H1 (cell line): Measurements from ENCODE around the gene STAM. TPM values are rescaled to one million over a fixed set of nuclear protein-coding genes. Genes with fewer than 3 reads are reported as not detected.

Experiments used
- CTCF ChIA-PET: fragments of 300-600 bp; sonication (Branson Sonifier 250); formaldehyde crosslinking; loops from one replicate; lab custom pipeline; 2021; ENCODE audit not compliant: partially characterized antibody; lab: Charles Lee
- POLR2A ChIA-PET: fragments of 300-600 bp; sonication (Branson Sonifier 250); formaldehyde crosslinking; loops from one replicate; lab custom pipeline; 2021; ENCODE audit warnings: inconsistent platforms; ENCODE audit not compliant: partially characterized antibody; lab: Charles Lee
- DNase-seq, 2 experiments: peaks; one replicate each; pipeline versions ENCODE4 v3.0.0 to v3.0.0-alpha.2; 2010 to 2022; ENCODE audit warnings: low spot score in 2 of 2, low read depth in 1 of 2, mixed read lengths in 1 of 2
- FAIRE-seq: peaks from 2 replicates; lab custom pipeline; 2011; peaks lifted over from hg19 to GRCh38; lab: Jason Lieb, UNC
- H2AFZ ChIP-seq: 2 replicates; pipeline ENCODE4 v1.8.1; 2012; ENCODE audit warnings: low read length, inconsistent platforms
- H2AK5ac ChIP-seq: 2 replicates; pipeline ENCODE4 v1.6.1; 2013; ENCODE audit warnings: low read depth, low read length
- H2BK120ac ChIP-seq: replicated peaks from 2 replicates; pipeline ENCODE3; 2013; ENCODE audit warnings: low read depth, low read length, inconsistent platforms
- H2BK12ac ChIP-seq: 2 replicates; pipeline ENCODE4 v1.6.1; 2013; ENCODE audit warnings: low read depth, low read length
- H2BK15ac ChIP-seq: 2 replicates; pipeline ENCODE4 v1.6.1; 2013; ENCODE audit warnings: low read length
- H2BK20ac ChIP-seq: 2 replicates; pipeline ENCODE4 v1.6.1; 2013; ENCODE audit warnings: low read length
- H2BK5ac ChIP-seq: 2 replicates; pipeline ENCODE4 v1.6.1; 2013; ENCODE audit warnings: low read depth, low read length
- H3K14ac ChIP-seq: 2 replicates; pipeline ENCODE4 v1.6.1; 2013; ENCODE audit warnings: inconsistent platforms; ENCODE audit not compliant: insufficient read length
- H3K18ac ChIP-seq: 2 replicates; pipeline ENCODE4 v1.6.1; 2013; ENCODE audit warnings: low read length; ENCODE audit errors: extremely low read depth
- H3K23ac ChIP-seq: 2 replicates; pipeline ENCODE4 v1.6.1; 2013; ENCODE audit warnings: inconsistent platforms; ENCODE audit not compliant: insufficient read length
- H3K23me2 ChIP-seq: 2 replicates; pipeline ENCODE4 v1.6.1; 2013; ENCODE audit warnings: low read depth, low read length
- H3K27ac ChIP-seq: 2 replicates; pipeline ENCODE4 v1.6.1; 2011; ENCODE audit warnings: low read depth, low read length, inconsistent platforms
- H3K27me3 ChIP-seq, 4 experiments: replicated peaks in 1 of 4; 1 replicate in 1 of 4; 2 replicates in 3 of 4; pipeline versions ENCODE4 v1.6.1 to v1.8.1; 2011 to 2013; ENCODE audit warnings: low read length in 3 of 4, mild to moderate bottlenecking in 3 of 4, inconsistent platforms in 2 of 4, mixed read lengths in 2 of 4, moderate library complexity in 1 of 4; ENCODE audit not compliant: control insufficient read depth in 3 of 4, insufficient read depth in 3 of 4; ENCODE audit errors: extremely low read depth in 1 of 4
- H3K36me3 ChIP-seq, 4 experiments: 2 replicates each; pipeline versions ENCODE4 v1.6.1 to v1.8.1; 2011 to 2013; ENCODE audit warnings: mild to moderate bottlenecking in 4 of 4, low read length in 3 of 4, moderate library complexity in 2 of 4, control low read depth in 1 of 4, inconsistent platforms in 1 of 4; ENCODE audit not compliant: insufficient read depth in 4 of 4, control insufficient read depth in 2 of 4
- H3K4ac ChIP-seq: replicated peaks from 2 replicates; pipeline ENCODE3; 2013; ENCODE audit warnings: low read length, low read depth, mixed read lengths, inconsistent platforms; ENCODE audit not compliant: insufficient read length
- H3K4me1 ChIP-seq, 4 experiments: replicated peaks in 1 of 4; 1 replicate in 1 of 4; 2 replicates in 3 of 4; pipeline versions ENCODE4 v1.6.1 to v1.8.1; 2011 to 2013; ENCODE audit warnings: low read length in 3 of 4, inconsistent platforms in 2 of 4, mixed read lengths in 1 of 4; ENCODE audit not compliant: insufficient read depth in 4 of 4, control insufficient read depth in 3 of 4
- H3K4me2 ChIP-seq, 2 experiments: 2 replicates each; pipeline versions ENCODE4 v1.6.1 to v1.8.1; 2011 to 2013; ENCODE audit warnings: low read depth in 2 of 2, low read length in 2 of 2, control low read depth in 1 of 2, inconsistent platforms in 1 of 2, mild to moderate bottlenecking in 1 of 2; ENCODE audit not compliant: insufficient read depth in 1 of 2
- H3K4me3 ChIP-seq, 4 experiments: fragments of 200-600, 300-600 bp in 1 of 4; sonication (generic), shearing (Covaris generic), sonication (Bioruptor Twin) in 1 of 4; 2 replicates each; pipeline versions ENCODE4 v1.5.1 to v1.8.1; 2011 to 2016; ENCODE audit warnings: low read length in 4 of 4, low read depth in 3 of 4, control low read depth in 2 of 4, inconsistent platforms in 2 of 4, mild to moderate bottlenecking in 2 of 4, mixed read lengths in 1 of 4, moderate library complexity in 1 of 4; ENCODE audit not compliant: insufficient read depth in 2 of 4; ENCODE audit errors: extremely low read depth in 1 of 4
- H3K56ac ChIP-seq: replicated peaks from 2 replicates; pipeline ENCODE3; 2013; ENCODE audit warnings: low read depth, mild to moderate bottlenecking, mixed read lengths, low read length, inconsistent platforms; ENCODE audit not compliant: insufficient read length
- H3K79me1 ChIP-seq: 2 replicates; pipeline ENCODE4 v1.6.1; 2013; ENCODE audit warnings: low read depth, low read length, control low read depth
- H3K79me2 ChIP-seq, 2 experiments: 2 replicates each; pipeline versions ENCODE4 v1.6.1 to v1.8.1; 2012 to 2013; ENCODE audit warnings: low read length in 2 of 2, mild to moderate bottlenecking in 2 of 2, inconsistent platforms in 1 of 2; ENCODE audit not compliant: insufficient read depth in 2 of 2, control insufficient read depth in 1 of 2
- H3K9ac ChIP-seq, 4 experiments: replicated peaks in 1 of 4; 1 replicate in 1 of 4; 2 replicates in 3 of 4; pipeline versions ENCODE4 v1.6.1 to v1.8.1; 2011 to 2013; ENCODE audit warnings: low read depth in 3 of 4, low read length in 3 of 4, control low read depth in 2 of 4, mild to moderate bottlenecking in 2 of 4, moderate library complexity in 2 of 4, inconsistent platforms in 1 of 4; ENCODE audit errors: extremely low read depth in 1 of 4
- H3K9me3 ChIP-seq, 2 experiments: 2 replicates each; pipeline versions ENCODE4 v1.6.1 to v1.8.1; 2012 to 2013; ENCODE audit warnings: mild to moderate bottlenecking in 2 of 2, moderate library complexity in 2 of 2, control low read depth in 1 of 2, inconsistent platforms in 1 of 2, low read depth in 1 of 2, low read length in 1 of 2, mixed read lengths in 1 of 2; ENCODE audit not compliant: insufficient read depth in 2 of 2
- H4K20me1 ChIP-seq, 2 experiments: replicated peaks in 1 of 2; 2 replicates each; pipeline versions ENCODE3 to v1.8.1; 2011 to 2013; ENCODE audit warnings: inconsistent platforms in 2 of 2, low read length in 2 of 2, mild to moderate bottlenecking in 1 of 2; ENCODE audit not compliant: insufficient read depth in 2 of 2, control insufficient read depth in 1 of 2
- H4K5ac ChIP-seq: 2 replicates; pipeline ENCODE4 v1.6.1; 2013; ENCODE audit warnings: low read length, low read depth, mixed read lengths, inconsistent platforms; ENCODE audit not compliant: insufficient read length
- H4K8ac ChIP-seq: 2 replicates; pipeline ENCODE4 v1.8.0; 2013; ENCODE audit warnings: mild to moderate bottlenecking, moderate library complexity, low read length, inconsistent platforms; ENCODE audit not compliant: insufficient read depth; ENCODE audit errors: extremely low read depth
- H4K91ac ChIP-seq: replicated peaks from 2 replicates; pipeline ENCODE3; 2013; ENCODE audit warnings: low read length, mixed read lengths, inconsistent platforms; ENCODE audit not compliant: insufficient read length
- SRF ChIP-seq: IDR thresholded peaks from 2 replicates; pipeline ENCODE4 v1.6.1; 2011; ENCODE audit warnings: mild to moderate bottlenecking, low read depth, low read length, moderate library complexity
- polyA plus RNA-seq, 7 experiments: library from polyadenylated mRNA; depleted of rRNA in 3 of 7; stranded (reverse) in 5 of 7; unstranded in 2 of 7; fragments of >200 nt in 5 of 7; fragments of 200-250 nt in 2 of 7; gene quantifications; 1 replicate in 5 of 7; 2 replicates in 1 of 7; 4 replicates in 1 of 7; pipeline versions ENCODE4 v1.2.1 to v1.2.3, GENCODE V29; 2011 to 2013; ENCODE audit warnings: missing spikeins in 2 of 7, mixed read lengths in 2 of 7
- total RNA-seq: library from RNA; stranded (reverse); fragmentation: NEBNext Ultra II Directional; extraction: Animal tissue kit (Norgen Biotek cat#: 25700); gene quantifications from 2 replicates; pipeline ENCODE4 v1.2.1, GENCODE V29; 2021

Gene STAM
- total and polyA plus RNA-seq, 2 of the 8 experiments (the other 6 are each of a cell fraction or from before 2014, with no cell fraction given), result 22.0 to 27.8 TPM

GRCh38 chr10:17651896-17652295 is 7.9 kb downstream of the STAM start:
- Histone ChIP-seq H3K9me3 (peaks cover 7 to 13% of the 10 kb centered on the region in 2 experiments; a peak in 3 of 4 replicates), H3K56ac (no peak overlapping the region), H2BK15ac (no peak overlapping the region), H2BK12ac (no peak overlapping the region), H3K79me1 (peaks cover 2% of the 10 kb centered on the region), H3K4me2 (no peak overlapping the region), H2AFZ (no peak overlapping the region), H3K9ac (no peak overlapping the region), H2AK5ac (no peak overlapping the region), H3K79me2 (peaks cover 10 to 94% of the 10 kb centered on the region in 2 experiments), H4K20me1 (peaks cover 0 to 1% of the 10 kb centered on the region in 2 experiments), H4K8ac (no peak overlapping the region), H2BK5ac (no peak overlapping the region), H4K5ac (no peak overlapping the region), H3K23ac (no peak overlapping the region), H3K4me1 (peaks cover 6 to 13% (median 7%) of the 10 kb centered on the region in 4 experiments; a peak in 4 of 7 replicates), H3K14ac (no peak overlapping the region), H3K18ac (no peak overlapping the region), H3K27ac (no peak overlapping the region), H3K36me3 (peaks cover 0 to 13% (median 6%) of the 10 kb centered on the region in 4 experiments; a peak in 4 of 8 replicates), H3K27me3 (no peaks in the 10 kb centered on the region), H3K4ac (no peak overlapping the region), H2BK20ac (no peak overlapping the region), H4K91ac (no peak overlapping the region), H3K23me2 (no peaks in the 10 kb centered on the region), H3K4me3 (peak overlapping the region in 1 of 4 experiments; percentile 4; a peak in 1 of 8 replicates), H2BK120ac (no peak overlapping the region)
- POLR2A ChIA-PET, result interaction anchor here (2.3 kb wide), 1 partner anchor 8 kb away, joined by 9 read pairs; the partner anchor contains the start of gene STAM
- CTCF ChIA-PET, result no interaction called here
- DNase-seq, result no peak
- no peak for FAIRE-seq
- no peak for TF ChIP-seq SRF
